ENCODE results near the gene DCTD.
"Not testable (repeated sequence)": the region's sequence is repeated elsewhere in the genome, so short reads cannot be mapped to it uniquely, and the experiment has no call there.

The DCTD gene

DNA sequence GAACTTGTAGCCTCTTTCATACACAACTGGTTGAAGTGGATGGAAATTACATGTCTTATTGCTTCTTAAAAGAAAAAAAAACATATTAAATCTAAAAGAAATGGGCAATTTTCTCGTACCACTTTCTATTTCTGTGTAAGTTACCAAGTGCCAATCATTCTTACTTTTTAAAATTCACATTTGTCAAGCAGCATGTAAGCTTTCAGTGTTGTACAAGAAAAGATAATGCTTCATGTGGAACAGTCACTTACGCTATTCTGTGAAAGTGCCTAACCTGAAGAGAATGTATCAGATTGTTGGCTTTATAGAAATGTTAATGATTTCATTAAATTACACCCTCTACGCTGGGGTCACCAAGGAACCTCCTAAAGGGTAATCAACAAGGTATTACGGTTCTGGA lies 4.4 kb upstream of the DCTD start:
- no peak for DNase-seq (ENCODE audit: low spot score)

GRCh38 chr4:182920676-182921075 lies 3.5 kb upstream of the DCTD start:
- DNase-seq (ENCODE audit: low spot score): no peak

DNA sequence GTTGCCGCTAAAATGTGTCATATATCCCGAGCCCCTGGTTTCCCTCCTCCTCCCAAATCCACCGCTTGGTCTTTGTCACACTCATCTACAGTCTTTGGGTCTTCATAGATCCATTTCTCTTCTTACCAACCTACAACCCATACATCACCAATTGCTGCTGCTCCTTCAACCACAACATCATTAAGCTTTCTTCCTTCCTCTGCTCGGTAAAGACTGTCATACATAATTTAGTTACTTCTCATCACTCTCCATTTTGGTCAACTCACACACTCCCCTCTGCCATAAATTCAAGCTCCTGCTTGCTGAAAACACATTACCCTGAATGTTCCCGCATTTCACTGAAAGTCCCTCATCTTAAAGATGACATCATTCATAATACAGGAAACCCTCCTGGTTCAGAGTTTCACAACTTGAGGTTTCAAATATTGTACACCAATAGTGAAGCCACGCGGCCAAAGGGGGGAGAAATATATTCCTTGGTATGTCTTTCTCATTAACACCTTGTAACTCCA lies 1.7 kb upstream of the DCTD start:
- DNase-seq (ENCODE audit: low spot score): peak; percentile 73

DNA sequence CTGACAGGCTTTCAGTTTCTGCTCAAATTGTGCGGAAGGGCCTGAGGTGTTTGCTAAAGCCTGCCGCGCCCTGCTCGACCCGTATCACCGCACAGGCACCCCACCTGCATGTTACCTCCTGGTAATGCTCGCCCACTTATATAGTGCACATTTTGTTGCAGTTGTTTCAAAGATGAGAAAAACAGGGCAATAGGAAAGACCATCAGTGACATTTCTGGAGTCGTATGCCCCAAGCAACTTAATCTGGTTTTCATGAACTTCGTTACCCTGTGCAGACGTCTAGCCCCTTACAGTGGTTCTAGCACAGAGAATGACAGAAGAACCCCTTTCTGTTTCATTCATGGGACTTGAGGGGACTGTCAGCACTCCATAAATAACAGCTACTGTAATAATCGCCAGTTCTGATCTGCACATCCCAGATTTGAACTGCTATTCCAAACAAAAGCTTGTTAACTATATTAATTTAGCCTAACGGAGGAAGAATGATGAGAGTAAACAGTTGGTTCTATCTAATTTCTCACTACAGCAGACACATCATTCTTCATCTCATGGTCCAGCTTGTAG lies 940 bp upstream of the DCTD start:
- no peak for DNase-seq (ENCODE audit: low spot score)

GRCh38 chr4:182916483-182917181 lies 554 bp downstream of the DCTD start:
- DNase-seq (ENCODE audit: low spot score): peak; percentile 21

DNA sequence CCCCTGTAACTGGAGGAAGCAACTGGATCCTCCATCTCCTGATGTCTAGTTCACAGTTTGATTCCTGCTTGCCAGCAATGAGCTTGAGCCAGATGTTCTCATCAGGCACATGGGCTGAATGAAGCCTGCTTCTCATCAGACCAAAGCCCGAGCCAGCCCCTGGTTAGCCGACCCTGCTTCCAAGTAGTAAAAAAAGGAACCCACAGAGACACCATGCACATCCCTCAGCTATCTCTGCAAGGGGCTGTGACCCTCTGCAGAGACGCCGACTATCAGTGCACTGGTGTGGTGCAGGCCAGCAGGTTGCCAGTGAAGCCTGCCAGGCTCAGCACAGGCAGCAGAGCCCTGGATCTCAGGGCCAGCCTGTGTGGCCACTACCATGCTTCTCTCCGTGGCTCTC lies 2.8 kb downstream of the DCTD start:
- DNase-seq (ENCODE audit: low spot score): no peak

DNA sequence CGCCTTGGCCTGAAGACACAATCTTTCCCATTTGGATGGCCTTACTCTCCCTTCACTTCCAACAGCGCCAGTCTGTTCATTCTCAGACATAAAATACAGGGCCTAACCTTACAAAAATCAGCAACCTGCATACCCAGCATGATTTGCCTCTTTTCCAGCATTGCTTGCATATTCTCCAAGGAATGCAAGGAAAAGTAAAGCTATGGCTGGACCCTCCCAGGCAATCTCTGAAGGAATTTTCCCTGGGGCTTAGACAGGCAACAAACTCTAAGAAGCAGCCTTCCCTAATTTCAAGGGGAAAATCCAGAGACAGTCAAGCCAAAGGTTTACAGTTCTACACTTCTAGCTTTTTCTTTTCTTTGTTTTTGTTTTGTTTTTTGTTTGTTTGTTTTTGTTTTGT lies 3.6 kb downstream of the DCTD start:
- DNase-seq (ENCODE audit: low spot score): no peak

DNA sequence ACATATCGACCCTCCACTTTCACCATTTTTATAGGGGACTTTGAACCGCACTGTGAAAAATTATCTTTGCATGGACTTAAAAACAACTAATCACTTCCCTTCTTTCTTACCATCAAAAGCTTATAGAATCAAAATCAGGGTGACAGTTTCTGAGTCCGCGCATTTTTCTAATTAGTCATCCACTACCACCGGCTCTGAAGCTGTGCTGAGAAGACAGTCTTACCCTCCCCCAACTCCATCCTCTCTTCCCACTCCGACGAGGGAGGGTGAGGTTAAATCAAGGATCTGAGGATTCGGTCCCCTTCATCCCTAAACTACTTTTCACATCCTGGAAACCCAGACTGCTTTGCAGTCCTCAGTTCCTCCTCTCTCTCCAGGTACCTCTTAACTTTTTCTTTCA lies 4.2 kb downstream of the DCTD start:
- no peak for DNase-seq (ENCODE audit: low spot score)

DNA sequence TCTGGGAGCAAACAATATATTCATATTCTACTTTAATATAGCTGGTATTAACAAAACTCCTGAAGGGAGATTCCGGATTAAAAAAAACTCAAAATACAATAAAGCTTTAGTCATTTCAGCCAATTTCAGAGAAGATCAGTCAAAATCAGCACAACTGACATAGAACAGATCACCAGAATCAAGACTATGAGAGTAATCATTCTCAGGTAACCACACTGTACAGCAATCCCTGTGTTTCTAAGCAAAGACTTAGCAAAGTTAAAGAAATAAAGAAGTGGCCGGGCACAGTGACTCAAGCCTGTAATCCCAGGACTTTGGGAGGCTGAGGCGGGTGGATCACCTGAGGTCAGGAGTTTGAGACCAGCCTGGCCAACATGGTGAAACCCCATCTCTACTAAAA lies 9.1 kb downstream of the DCTD start:
- no peak for DNase-seq (ENCODE audit: low spot score)

GRCh38 chr4:182907396-182907795 lies 9.8 kb downstream of the DCTD start:
- DNase-seq (ENCODE audit: low spot score): no peak

DNA sequence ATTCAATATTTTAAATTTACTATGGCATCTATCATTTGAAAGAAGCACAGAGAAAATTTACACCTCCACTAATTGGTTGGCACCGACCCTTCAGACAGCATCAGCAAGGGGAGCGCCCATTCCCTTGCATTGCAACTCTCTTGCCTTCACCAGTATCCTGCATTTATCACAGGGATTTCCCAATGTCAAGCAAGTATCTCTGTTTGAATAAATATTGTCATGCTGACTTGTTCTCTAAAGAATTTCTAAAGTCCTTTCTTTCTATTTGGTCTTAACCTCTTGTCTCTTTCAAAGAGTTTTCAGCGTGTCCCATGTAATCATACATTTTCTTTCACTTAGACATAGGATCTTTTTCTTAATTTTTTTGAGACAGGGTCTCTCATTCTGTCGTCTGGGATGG lies 10.4 kb downstream of the DCTD start:
- DNase-seq (ENCODE audit: low spot score): no peak

DNA sequence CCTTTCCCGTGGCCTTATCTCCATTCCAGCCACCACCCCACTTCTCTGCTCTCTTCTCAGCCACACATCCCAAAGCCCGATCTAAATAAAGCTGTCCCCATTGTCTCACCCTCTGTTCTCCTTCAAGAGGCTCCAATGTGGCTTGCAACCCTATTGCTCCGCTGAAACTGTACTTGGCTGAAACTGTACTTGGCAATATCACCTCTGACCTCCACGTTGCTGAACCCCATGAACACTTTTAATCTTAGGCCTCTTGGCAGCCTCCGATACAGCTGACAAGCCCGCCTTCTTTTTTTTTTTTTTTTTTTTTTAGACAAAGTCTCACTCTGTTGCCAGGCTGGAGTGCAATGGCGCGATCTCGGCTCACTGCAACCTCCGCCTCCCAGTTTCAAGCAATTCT lies 12.1 kb downstream of the DCTD start:
- no peak for DNase-seq (ENCODE audit: low spot score)

- no peak for DNase-seq (ENCODE audit: low spot score)
Measured at GRCh38 chr4:182904211-182904761, 12.9 kb downstream of the DCTD start.

DNA sequence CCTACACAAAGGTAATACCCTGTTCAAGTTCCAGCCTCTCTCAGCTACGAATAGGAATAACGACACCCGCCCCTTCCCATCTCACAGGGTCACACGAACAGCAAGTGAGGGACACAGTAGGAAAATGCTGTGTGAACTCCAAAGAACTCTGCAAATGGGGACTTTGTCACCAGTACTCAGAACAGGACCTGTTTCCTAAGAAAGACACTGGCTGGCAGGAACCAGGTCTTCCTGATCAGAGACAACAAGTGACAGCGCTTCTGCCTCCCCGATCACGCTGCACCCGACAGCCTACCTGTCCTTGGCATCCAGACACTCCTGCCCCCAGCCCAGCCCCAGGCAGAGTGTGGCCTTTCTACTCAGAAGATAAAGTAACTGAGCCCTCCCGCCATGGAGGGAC lies 14.2 kb downstream of the DCTD start:
- no peak for DNase-seq (ENCODE audit: low spot score)

- DNase-seq (ENCODE audit: low spot score): no peak
Measured at GRCh38 chr4:182901337-182901736, 15.8 kb downstream of the DCTD start.

- DNase-seq (ENCODE audit: low spot score): not testable (repeated sequence)
Measured at GRCh38 chr4:182900021-182900420, 17.2 kb downstream of the DCTD start.

- no peak for DNase-seq (ENCODE audit: low spot score)
Measured at GRCh38 chr4:182898479-182898799, 18.7 kb downstream of the DCTD start.

DNA sequence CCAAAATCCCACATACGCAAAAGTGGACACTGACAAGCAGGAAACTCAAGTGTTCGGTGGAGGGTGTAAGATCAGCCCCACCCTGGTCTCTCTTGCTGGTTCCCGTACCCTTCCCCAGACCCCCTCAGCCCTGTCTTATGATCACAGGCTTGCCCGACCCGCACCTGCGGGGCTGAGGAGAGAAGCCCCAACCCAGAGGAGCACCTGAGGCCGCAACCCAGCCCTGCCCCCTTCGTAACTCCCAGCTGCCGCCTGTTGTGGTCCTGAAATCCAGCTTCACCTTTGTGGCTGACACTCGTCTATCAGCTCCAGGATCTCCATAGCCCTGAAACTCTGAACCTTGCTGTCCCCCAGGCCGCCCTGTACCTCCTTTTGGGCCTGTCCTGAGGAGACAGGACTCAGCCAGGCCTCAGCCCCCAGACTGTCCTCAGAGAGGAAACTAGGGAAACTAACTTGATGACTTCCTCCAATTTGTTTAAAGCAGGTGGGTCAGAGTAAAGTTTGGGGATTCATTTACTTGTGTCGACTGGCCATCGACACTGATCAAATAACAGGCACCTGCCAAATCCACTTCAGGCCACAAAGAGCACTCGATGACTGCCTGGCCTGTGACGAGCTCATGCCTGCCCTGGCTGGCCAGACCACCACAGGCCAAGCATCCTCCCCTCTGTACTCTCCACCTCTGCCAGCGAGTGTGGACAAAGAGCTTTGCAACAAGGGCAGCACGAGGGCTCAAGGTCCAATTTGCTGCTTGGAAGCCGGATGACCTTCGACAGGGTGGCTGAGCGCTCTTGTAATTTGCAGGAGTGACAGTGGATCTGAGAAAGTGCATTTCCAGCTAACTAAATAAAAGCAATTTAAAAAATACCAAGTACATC lies 19.3 kb downstream of the DCTD start:
- DNase-seq (ENCODE audit: low spot score): no peak

GRCh38 chr4:182896421-182896820 lies 20.8 kb downstream of the DCTD start:
- DNase-seq (ENCODE audit: low spot score): no peak

GRCh38 chr4:182895791-182896292 lies 21.3 kb downstream of the DCTD start:
- no peak for DNase-seq (ENCODE audit: low spot score)

- DNase-seq (ENCODE audit: low spot score): no peak
Measured at GRCh38 chr4:182894681-182895275, 22.4 kb downstream of the DCTD start.

DNA sequence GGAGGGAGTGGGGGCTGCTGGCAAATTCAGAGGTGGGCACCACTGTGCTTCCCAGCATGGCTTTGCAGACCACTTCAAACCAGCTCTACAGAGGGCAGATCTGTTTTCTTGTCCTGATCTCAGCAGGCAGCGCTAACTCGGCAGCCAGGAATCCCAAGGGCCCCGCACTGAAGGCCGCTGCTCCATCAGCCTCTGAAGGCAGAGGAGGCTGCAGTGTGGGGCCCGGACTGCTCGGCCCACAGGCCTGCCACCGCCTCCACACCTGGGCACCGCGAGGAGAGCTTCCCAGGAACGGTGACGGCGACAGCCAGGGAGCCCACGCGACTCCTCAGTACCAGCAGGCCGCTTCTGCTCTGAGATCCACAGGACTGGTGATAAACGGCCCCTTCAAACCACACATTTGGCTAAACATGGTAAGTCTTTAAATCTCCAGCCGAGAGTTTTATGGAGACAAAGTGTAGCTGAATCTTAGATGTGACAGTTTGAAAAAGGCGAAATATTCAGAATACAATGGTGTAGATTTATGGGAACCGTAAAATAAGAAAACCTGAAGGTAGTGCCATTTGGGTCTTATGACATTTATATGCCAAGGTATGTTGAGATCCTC lies 23.6 kb downstream of the DCTD start:
- no peak for DNase-seq (ENCODE audit: low spot score)

Data from activated CD4-positive, alpha-beta T cell treated with anti-CD3 and anti-CD28 coated beads, Interleukin-2, Interleukin-4, amounts not matched to agents 100 ng/mL and 50 ng/mL, durations not matched to agents 16 hours and 8 hours (primary cell).